ENCODE results near the gene ISCU.

ISCU gene

GRCh38 chr12:108613548-108613947 lies 51.2 kb downstream of the ISCU start:
- TF ChIP-seq CTCF (IDR thresholded peaks at IDR 0.05) = no peak
- Histone ChIP-seq H3K36me3 (no peaks in the 10 kb centered on the region), H3K4me3 (no peak overlapping the region), H3K4me1 (peaks cover 0 to 14% (median 11%) of the 10 kb centered on the region in 4 donors), H3K27ac (no peak overlapping the region), H3K9me3 (no peaks in the 10 kb centered on the region), H3K27me3 (no peaks in the 10 kb centered on the region)
- intact Hi-C loops (cut with DNase I; ENCODE audit: low total_unique reads) = loop anchor here (10.0 kb wide), 1 partner anchor 341 kb away; no protein-coding TSS in a partner anchor
- no peak for DNase-seq

- no peak overlapping the region for H3K27ac ChIP-seq
- no peak for TF ChIP-seq CTCF (IDR thresholded peaks at IDR 0.05)
- intact Hi-C loops (cut with DNase I; ENCODE audit: low total_unique reads) = loop anchor here (10.0 kb wide), 1 partner anchor 341 kb away; no protein-coding TSS in a partner anchor
- no peak for DNase-seq
- H3K27me3 ChIP-seq = no peaks in the 10 kb centered on the region
- no peaks in the 10 kb centered on the region for H3K36me3 ChIP-seq
- H3K4me3 ChIP-seq = no peak overlapping the region
- H3K9me3 ChIP-seq = no peaks in the 10 kb centered on the region
- peaks cover 0 to 14% (median 11%) of the 10 kb centered on the region in 4 donors for H3K4me1 ChIP-seq
Measured at GRCh38 chr12:108614041-108614440, 51.6 kb downstream of the ISCU start.

- Histone ChIP-seq H3K4me3 (no peak overlapping the region), H3K27me3 (no peaks in the 10 kb centered on the region), H3K4me1 (peaks cover 0 to 9% (median 7%) of the 10 kb centered on the region in 4 donors), H3K27ac (no peak overlapping the region), H3K36me3 (no peaks in the 10 kb centered on the region), H3K9me3 (no peaks in the 10 kb centered on the region)
- no peak for DNase-seq
- intact Hi-C loops (cut with DNase I; ENCODE audit: low total_unique reads) = loop anchor here (5.0 to 10.0 kb wide), 2 partner anchors 47 to 340 kb away; no protein-coding TSS in a partner anchor
- no peak for TF ChIP-seq CTCF (IDR thresholded peaks at IDR 0.05)
Measured at GRCh38 chr12:108614639-108615038, 52.2 kb downstream of the ISCU start.

GRCh38 chr12:108615918-108616317 lies 53.5 kb downstream of the ISCU start:
- Histone ChIP-seq H3K27ac (no peak overlapping the region), H3K36me3 (no peaks in the 10 kb centered on the region), H3K4me3 (no peak overlapping the region), H3K9me3 (no peaks in the 10 kb centered on the region), H3K27me3 (no peaks in the 10 kb centered on the region), H3K4me1 (peaks cover 0 to 7% (median 3%) of the 10 kb centered on the region in 4 donors)
- no peak for DNase-seq
- no peak for TF ChIP-seq CTCF (IDR thresholded peaks at IDR 0.05)
- intact Hi-C loops (cut with DNase I; ENCODE audit: low total_unique reads) = loop anchor here (5.0 to 10.0 kb wide), 2 partner anchors 49 to 339 kb away; no protein-coding TSS in a partner anchor

GRCh38 chr12:108616359-108616758 lies 54.0 kb downstream of the ISCU start:
- no peak overlapping the region for H3K4me3 ChIP-seq
- no peak overlapping the region for H3K27ac ChIP-seq
- TF ChIP-seq CTCF (IDR thresholded peaks at IDR 0.05) = no peak
- no peaks in the 10 kb centered on the region for H3K27me3 ChIP-seq
- no peak for DNase-seq
- peaks cover 0 to 7% (median 3%) of the 10 kb centered on the region in 4 donors for H3K4me1 ChIP-seq
- no peaks in the 10 kb centered on the region for H3K36me3 ChIP-seq
- intact Hi-C loops (cut with DNase I; ENCODE audit: low total_unique reads) = loop anchor here (5.0 to 10.0 kb wide), 2 partner anchors 49 to 338 kb away; no protein-coding TSS in a partner anchor
- H3K9me3 ChIP-seq = no peaks in the 10 kb centered on the region
